ENCODE measurements around the gene SLC26A11. TPM values are rescaled to one million over a fixed set of nuclear protein-coding genes. Genes with fewer than 3 reads are reported as not detected.

The SLC26A11 gene
- total and polyA plus RNA-seq, 2 of the 13 experiments (the other 11 are each of a cell fraction or from before 2014, with no cell fraction given) = 8.7 to 13.2 TPM

DNA sequence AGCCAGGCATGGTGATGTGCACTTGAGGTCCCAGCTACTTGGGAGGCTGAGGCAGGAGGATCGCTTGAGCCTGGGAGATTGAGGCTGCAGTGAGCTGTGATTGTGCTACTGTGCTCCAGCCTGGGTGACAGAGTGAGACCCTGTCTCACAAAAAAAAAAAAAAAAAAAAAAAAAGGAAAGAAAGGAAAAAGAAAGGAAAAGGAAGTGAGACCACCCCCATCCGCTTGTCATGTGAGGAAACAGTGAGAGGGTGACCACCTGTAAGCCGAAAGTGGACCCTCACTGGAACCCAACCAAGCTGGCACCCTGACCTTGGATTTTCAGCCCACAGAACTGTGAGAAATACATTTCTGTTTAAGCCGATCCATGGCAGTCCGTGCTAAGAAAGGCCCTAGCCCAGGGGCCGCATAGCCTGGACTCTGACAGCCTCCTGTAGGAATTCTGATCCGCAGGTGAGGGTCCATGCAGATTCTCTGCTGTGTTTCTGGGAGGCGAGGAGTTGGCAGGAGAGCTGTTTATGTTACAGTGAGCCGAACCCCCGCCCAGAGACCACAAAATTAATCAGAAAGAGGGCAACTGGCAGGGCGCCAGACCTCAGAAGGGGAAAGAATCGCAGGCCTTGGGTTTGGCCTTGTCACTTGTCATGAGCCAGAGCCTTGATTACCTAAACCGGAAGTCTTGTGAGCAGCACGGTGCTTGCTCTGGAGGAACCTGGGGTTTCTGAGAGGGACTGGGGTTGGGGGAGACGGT, 1.0 kb upstream of the SLC26A11 start (continued):
- TF ChIP-seq BRD4 (CRISPR knock-in tag; IDR thresholded peaks at IDR 0.05) = no peak
- TF ChIP-seq, protein P1, sequence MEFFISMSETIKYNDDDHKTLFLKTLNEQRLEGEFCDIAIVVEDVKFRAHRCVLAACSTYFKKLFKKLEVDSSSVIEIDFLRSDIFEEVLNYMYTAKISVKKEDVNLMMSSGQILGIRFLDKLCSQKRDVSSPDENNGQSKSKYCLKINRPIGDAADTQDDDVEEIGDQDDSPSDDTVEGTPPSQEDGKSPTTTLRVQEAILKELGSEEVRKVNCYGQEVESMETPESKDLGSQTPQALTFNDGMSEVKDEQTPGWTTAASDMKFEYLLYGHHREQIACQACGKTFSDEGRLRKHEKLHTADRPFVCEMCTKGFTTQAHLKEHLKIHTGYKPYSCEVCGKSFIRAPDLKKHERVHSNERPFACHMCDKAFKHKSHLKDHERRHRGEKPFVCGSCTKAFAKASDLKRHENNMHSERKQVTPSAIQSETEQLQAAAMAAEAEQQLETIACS (CRISPR knock-in tag; IDR thresholded peaks at IDR 0.05) = no peak
- no peak for TF ChIP-seq SNRNP70 (IDR thresholded peaks at IDR 0.05; ENCODE audit: low read depth, low read length)
- TF ChIP-seq ZNF350 (CRISPR knock-in tag; IDR thresholded peaks at IDR 0.05; ENCODE audit: borderline replicate concordance, low read depth) = peak; percentile 28; the same call in 1 of the 2 replicates
- TF ChIP-seq NR0B2 (CRISPR knock-in tag; IDR thresholded peaks at IDR 0.05) = no peak
- TF ChIP-seq, protein P2, sequence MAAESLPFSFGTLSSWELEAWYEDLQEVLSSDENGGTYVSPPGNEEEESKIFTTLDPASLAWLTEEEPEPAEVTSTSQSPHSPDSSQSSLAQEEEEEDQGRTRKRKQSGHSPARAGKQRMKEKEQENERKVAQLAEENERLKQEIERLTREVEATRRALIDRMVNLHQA (CRISPR knock-in tag; IDR thresholded peaks at IDR 0.05) = no peak
- TF ChIP-seq KDM4B (CRISPR knock-in tag; IDR thresholded peaks at IDR 0.05) = 0 out of 2 replicates have a peak, but pooled peaks have one; percentile 27
- TF ChIP-seq RNF2 (conservative IDR thresholded peaks at IDR 0.05; ENCODE audit: low read depth) = no peak
- TF ChIP-seq ZEB1 (IDR thresholded peaks at IDR 0.05; ENCODE audit: insufficient replicate concordance, low read depth) = no peak
- no peak for TF ChIP-seq NCOA2 (CRISPR knock-in tag; IDR thresholded peaks at IDR 0.05)
- TF ChIP-seq ZNF768 (CRISPR knock-in tag; IDR thresholded peaks at IDR 0.05) = no peak
- TF ChIP-seq ZBTB40 (IDR thresholded peaks at IDR 0.05) = no peak
- no peak for TF ChIP-seq ZBTB40 (CRISPR knock-in tag; IDR thresholded peaks at IDR 0.05)
- peak; percentile 76; the same call in 1 of the 2 replicates for TF ChIP-seq LCORL (IDR thresholded peaks at IDR 0.05)
- TF ChIP-seq LCORL (CRISPR knock-in tag; IDR thresholded peaks at IDR 0.05) = no peak
- no peak for TF ChIP-seq GABPA (IDR thresholded peaks at IDR 0.05; ENCODE audit: low read depth, low read length)
- peak; percentile 66; the same call in 1 of the 2 replicates for TF ChIP-seq GABPA (CRISPR knock-in tag; IDR thresholded peaks at IDR 0.05; ENCODE audit: low read depth)
- no peak for TF ChIP-seq HBP1 (CRISPR knock-in tag; IDR thresholded peaks at IDR 0.05; ENCODE audit: low read depth)
- TF ChIP-seq MYC (CRISPR knock-in tag; IDR thresholded peaks at IDR 0.05; ENCODE audit: borderline replicate concordance) = no peak

Measured in HepG2 (cell line).